22Rv1 (cell line): ENCODE data around the gene VPS13D.

Experiments
- ZFX ChIP-seq: fragments of 450-650 bp; IDR thresholded peaks from 2 replicates; pipeline ENCODE4 v1.6.1; 2017; ENCODE audit warnings: antibody characterized with exemption, borderline replicate concordance
- TF ChIP-seq, protein P1 (sequence below): fragments of 450-650 bp; IDR thresholded peaks from 2 replicates; pipeline ENCODE4 v1.5.1; 2017; ENCODE audit warnings: mild to moderate bottlenecking

DNA sequence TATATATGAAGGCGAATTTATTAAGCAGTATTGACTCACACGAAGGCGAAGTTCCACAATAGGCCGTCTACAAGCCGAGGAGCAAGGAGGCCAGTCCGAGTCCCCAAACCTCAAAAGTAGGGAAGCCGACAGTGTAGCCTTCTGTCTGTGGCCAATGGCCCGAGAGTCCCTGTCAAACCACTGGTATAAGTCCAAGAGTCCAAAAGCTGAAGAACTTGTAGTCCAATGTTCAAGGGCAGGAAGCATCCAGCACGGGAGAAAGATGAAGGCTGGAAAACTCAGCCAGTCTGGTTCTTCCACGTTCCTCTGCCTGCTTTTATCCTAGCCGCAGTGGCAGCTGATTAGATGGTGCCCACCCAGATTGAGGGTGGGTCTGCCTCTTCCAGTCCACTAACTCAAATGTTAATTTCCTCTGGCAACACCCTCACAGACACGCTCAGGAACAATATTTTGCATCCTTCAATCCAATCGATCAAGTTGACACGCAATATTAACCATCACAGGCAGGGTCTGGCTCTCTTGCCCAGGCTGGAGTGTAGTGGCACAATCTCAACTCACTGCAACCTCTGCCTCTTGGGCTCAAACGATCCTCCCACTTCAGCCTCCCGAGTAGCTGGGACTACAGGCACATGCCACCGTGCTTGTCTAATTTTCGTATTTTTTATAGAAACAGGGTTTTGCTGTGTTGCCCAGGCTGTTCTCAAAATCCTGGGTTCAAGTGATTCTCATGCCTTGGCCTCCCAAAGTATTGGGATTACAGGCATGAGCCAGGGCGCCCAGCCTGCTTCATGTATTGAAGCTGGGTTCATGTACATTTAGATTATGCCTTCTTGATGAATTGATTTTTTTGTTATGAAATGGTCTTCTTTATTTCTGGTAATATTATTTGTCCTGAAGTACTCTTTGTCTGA, 302.8 kb downstream of the VPS13D start:
- TF ChIP-seq, protein P1, sequence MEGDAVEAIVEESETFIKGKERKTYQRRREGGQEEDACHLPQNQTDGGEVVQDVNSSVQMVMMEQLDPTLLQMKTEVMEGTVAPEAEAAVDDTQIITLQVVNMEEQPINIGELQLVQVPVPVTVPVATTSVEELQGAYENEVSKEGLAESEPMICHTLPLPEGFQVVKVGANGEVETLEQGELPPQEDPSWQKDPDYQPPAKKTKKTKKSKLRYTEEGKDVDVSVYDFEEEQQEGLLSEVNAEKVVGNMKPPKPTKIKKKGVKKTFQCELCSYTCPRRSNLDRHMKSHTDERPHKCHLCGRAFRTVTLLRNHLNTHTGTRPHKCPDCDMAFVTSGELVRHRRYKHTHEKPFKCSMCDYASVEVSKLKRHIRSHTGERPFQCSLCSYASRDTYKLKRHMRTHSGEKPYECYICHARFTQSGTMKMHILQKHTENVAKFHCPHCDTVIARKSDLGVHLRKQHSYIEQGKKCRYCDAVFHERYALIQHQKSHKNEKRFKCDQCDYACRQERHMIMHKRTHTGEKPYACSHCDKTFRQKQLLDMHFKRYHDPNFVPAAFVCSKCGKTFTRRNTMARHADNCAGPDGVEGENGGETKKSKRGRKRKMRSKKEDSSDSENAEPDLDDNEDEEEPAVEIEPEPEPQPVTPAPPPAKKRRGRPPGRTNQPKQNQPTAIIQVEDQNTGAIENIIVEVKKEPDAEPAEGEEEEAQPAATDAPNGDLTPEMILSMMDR, result no peak
- no peak for TF ChIP-seq ZFX
